DND-41 (cell line): ENCODE results near the gene CTNNA3.

Experiments used
- ATAC-seq: fragments of 200-7000 bp; cut with Tn5 transposase; 3 replicates; pipeline ENCODE4 v1.9.1; 2021; ENCODE audit warnings: low read depth; ENCODE audit not compliant: insufficient read depth
- DNase-seq: peaks from one replicate; pipeline ENCODE4 v3.0.0-alpha.2; 2020
- H2AFZ ChIP-seq: 2 replicates; pipeline ENCODE4 v1.6.0; 2012; ENCODE audit warnings: low read depth, low read length
- H3K27ac ChIP-seq: 2 replicates; pipeline ENCODE4 v1.5.1; 2012; ENCODE audit warnings: low read length, inconsistent platforms
- H3K27me3 ChIP-seq: fragments of 200-600 bp; sonication (generic); 2 replicates; pipeline ENCODE4 v1.6.0; 2012; ENCODE audit warnings: low read length, mild to moderate bottlenecking, inconsistent platforms; ENCODE audit not compliant: insufficient read depth, poor library complexity
- H3K36me3 ChIP-seq: 2 replicates; pipeline ENCODE4 v1.5.1; 2012; ENCODE audit warnings: low read length, inconsistent platforms; ENCODE audit not compliant: insufficient read depth
- H3K4me1 ChIP-seq: 2 replicates; pipeline ENCODE4 v1.5.1; 2012; ENCODE audit warnings: mild to moderate bottlenecking, low read length; ENCODE audit not compliant: insufficient read depth
- H3K4me2 ChIP-seq: 2 replicates; pipeline ENCODE4 v1.6.0; 2012; ENCODE audit warnings: mild to moderate bottlenecking, moderate library complexity, low read length, inconsistent platforms; ENCODE audit not compliant: insufficient read depth
- H3K4me3 ChIP-seq, 2 experiments: fragments of 200-600 bp in 1 of 2; shearing (Covaris generic) in 1 of 2; 2 replicates each; pipeline ENCODE4 v1.5.1; 2012 to 2016; ENCODE audit warnings: inconsistent platforms in 2 of 2, low read length in 2 of 2, mild to moderate bottlenecking in 2 of 2, low read depth in 1 of 2, moderate library complexity in 1 of 2
- H3K79me2 ChIP-seq: 2 replicates; pipeline ENCODE4 v1.6.0; 2012; ENCODE audit warnings: low read length, inconsistent platforms; ENCODE audit not compliant: insufficient read depth
- H3K9ac ChIP-seq: 2 replicates; pipeline ENCODE4 v1.6.0; 2012; ENCODE audit warnings: low read depth, mild to moderate bottlenecking, inconsistent platforms, low read length, moderate library complexity
- H3K9me3 ChIP-seq: 2 replicates; pipeline ENCODE4 v1.5.1; 2012; ENCODE audit warnings: low read length, moderate library complexity, mild to moderate bottlenecking, inconsistent platforms; ENCODE audit not compliant: insufficient read depth, severe bottlenecking
- H4K20me1 ChIP-seq: 2 replicates; pipeline ENCODE4 v1.6.0; 2012; ENCODE audit warnings: low read length; ENCODE audit not compliant: insufficient read depth
- EZH2 ChIP-seq: IDR thresholded peaks from 3 replicates; pipeline ENCODE4 v1.6.1; 2012; ENCODE audit warnings: borderline replicate concordance, low read depth, mild to moderate bottlenecking, moderate library complexity, low read length, inconsistent platforms; ENCODE audit not compliant: severe bottlenecking
- TF ChIP-seq, protein P1 (sequence below): IDR thresholded peaks from 2 replicates; pipeline ENCODE4 v1.5.1; 2012; ENCODE audit warnings: borderline replicate concordance, low read length, moderate library complexity, mild to moderate bottlenecking; ENCODE audit not compliant: poor library complexity, severe bottlenecking; ENCODE audit errors: extremely low read depth

CTNNA3 gene

DNA sequence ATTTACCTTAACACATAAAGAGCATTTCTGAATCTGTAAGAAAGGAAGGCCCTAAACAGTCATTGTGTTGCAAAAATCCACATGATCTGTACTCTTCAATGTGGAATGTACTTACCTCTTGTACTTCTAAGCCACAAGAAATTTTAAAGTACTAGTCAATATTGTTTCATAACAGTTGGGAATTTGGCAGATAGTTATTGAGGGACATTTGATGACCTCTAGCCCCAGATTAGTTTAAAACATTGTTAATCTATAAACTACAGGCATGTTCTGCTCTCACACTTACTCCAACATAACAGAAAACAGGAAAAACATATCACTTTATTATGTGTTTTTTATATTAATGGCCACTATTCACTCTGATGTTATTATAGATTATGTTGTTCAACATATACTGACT is 1755.9 kb downstream of the CTNNA3 start:
- Histone ChIP-seq H3K9me3 (no peaks in the 10 kb centered on the region), H4K20me1 (no peaks in the 10 kb centered on the region), H3K79me2 (no peaks in the 10 kb centered on the region), H3K9ac (no peak overlapping the region), H3K4me1 (no peaks in the 10 kb centered on the region), H2AFZ (no peak overlapping the region), H3K27ac (no peak overlapping the region), H3K4me2 (no peak overlapping the region), H3K27me3 (no peaks in the 10 kb centered on the region), H3K4me3 (no peak overlapping the region), H3K36me3 (no peaks in the 10 kb centered on the region)
- DNase-seq (no peak), ATAC-seq (no peak)
- TF ChIP-seq EZH2: no peak
- TF ChIP-seq, protein P1, sequence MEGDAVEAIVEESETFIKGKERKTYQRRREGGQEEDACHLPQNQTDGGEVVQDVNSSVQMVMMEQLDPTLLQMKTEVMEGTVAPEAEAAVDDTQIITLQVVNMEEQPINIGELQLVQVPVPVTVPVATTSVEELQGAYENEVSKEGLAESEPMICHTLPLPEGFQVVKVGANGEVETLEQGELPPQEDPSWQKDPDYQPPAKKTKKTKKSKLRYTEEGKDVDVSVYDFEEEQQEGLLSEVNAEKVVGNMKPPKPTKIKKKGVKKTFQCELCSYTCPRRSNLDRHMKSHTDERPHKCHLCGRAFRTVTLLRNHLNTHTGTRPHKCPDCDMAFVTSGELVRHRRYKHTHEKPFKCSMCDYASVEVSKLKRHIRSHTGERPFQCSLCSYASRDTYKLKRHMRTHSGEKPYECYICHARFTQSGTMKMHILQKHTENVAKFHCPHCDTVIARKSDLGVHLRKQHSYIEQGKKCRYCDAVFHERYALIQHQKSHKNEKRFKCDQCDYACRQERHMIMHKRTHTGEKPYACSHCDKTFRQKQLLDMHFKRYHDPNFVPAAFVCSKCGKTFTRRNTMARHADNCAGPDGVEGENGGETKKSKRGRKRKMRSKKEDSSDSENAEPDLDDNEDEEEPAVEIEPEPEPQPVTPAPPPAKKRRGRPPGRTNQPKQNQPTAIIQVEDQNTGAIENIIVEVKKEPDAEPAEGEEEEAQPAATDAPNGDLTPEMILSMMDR: no peak

DNA sequence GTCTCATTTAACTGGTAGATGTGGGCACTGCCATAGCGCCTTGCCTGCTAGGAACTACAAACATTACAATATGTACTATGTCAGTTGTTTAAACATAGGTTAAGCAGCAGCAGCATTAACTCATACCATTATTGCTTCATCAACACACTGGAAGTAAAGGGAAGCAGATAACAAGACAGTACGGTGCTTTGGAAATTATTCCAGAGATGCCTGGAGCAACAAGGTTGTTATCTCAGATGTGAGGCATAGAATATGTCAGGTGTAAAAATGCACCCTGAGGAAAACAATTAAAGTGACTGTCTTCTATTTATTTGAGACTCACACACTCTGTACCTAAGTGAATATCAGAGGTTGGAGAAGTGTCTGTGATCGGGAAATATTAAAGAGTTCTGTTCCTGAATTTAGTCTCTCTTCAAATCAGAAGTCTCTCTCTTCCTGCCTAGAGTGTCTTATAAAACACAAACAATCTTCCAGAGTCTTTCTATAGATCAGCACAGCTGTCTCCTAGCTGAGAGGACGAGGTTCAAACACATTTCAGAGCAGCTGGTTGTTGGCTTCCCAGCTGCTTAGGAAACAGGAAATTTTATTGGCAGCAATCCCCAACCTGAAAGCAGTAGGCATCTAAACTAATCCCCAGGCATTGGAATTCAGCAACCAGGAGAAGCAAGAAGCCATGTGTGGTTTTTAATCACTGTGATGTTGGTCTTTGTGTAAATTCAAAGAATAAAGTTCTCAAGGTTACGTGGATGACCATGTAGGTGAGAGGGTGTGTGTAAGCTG is 1764.5 kb downstream of the CTNNA3 start:
- Histone ChIP-seq H3K4me1 (no peaks in the 10 kb centered on the region), H3K27ac (no peak overlapping the region), H3K4me2 (no peak overlapping the region), H4K20me1 (no peaks in the 10 kb centered on the region), H3K9me3 (no peaks in the 10 kb centered on the region), H3K27me3 (no peaks in the 10 kb centered on the region), H3K4me3 (no peak overlapping the region), H3K36me3 (no peaks in the 10 kb centered on the region), H3K79me2 (no peaks in the 10 kb centered on the region), H3K9ac (no peak overlapping the region), H2AFZ (no peak overlapping the region)
- ATAC-seq: no peak
- no peak for DNase-seq
- TF ChIP-seq EZH2: no peak
- TF ChIP-seq, protein P1: no peak

DNA sequence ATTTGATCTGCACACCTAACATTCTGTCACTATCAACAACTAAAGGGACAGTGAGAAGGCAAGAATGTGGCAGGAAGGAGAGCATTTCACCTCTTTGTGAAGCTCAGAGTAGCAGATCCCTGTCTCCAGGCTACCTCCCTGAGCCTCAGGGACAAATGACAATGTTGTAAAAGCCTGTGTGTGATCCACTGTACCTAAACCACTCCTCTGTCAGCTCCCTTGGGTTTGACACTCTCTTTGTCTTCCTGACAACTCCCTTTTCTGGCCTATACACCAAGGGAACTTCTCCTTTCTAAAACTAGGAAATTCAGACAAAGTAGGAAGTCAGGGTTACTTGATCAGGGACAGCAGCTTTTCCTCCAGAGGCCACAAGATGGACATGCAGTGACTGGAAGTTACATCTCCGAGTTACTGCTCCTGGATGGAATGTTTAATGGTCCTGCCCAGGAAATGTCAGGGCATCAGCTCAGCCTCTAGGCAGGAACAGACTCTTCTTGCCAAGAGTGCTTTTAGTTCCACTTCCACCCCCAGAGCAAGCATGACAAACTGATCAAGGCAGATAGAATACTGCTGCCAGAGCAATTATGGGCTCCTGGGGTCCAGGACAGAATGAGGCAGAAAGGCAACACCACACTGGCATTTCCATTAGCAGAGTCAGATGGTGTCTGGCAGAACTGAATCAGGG is 1784.7 kb downstream of the CTNNA3 start:
- H3K4me2 ChIP-seq: no peak overlapping the region

More for the DNA sequence above, 1784.7 kb downstream of the CTNNA3 start:
- H3K79me2 ChIP-seq: no peaks in the 10 kb centered on the region
- no peaks in the 10 kb centered on the region for H3K36me3 ChIP-seq
- no peaks in the 10 kb centered on the region for H3K4me1 ChIP-seq
- no peaks in the 10 kb centered on the region for H3K9me3 ChIP-seq
- DNase-seq: no peak
- no peaks in the 10 kb centered on the region for H4K20me1 ChIP-seq
- ATAC-seq: no peak
- H3K27ac ChIP-seq: no peak overlapping the region
- no peaks in the 10 kb centered on the region for H3K27me3 ChIP-seq
- no peak for TF ChIP-seq EZH2
- TF ChIP-seq, protein P1: no peak
- no peak overlapping the region for H3K4me3 ChIP-seq
- H3K9ac ChIP-seq: no peak overlapping the region
- no peak overlapping the region for H2AFZ ChIP-seq
